ENCODE results near the gene ATR.

The ATR gene

DNA sequence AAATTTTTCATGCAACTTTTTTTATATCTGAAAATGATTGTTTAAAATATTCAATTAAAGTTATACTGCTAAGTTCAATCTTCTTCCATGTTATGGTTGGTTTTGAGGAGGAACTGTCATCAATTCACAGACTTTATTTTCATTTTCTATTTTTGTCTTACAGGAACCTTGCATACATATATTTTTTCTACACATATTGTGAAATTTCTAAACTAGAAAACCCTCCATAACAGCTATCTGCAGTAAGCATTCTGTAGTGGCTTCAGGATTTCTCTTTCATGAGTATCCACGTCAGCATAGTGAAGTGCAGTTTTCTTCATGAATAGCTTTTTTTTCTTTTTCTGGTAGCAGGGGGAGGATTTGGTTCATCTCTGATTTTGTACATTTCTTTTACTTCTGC lies 48.2 kb downstream of the ATR start:
- Mint-ChIP-seq H3K27ac (no peak overlapping the region), H3K9me3 (peaks cover 8% of the 10 kb centered on the region), H3K4me3 (no peak overlapping the region), H3K4me1 (no peaks in the 10 kb centered on the region), H3K36me3 (ENCODE audit: low read depth) (peaks cover 48% of the 10 kb centered on the region), H3K27me3 (ENCODE audit: low read depth) (no peaks in the 10 kb centered on the region)
- TF ChIP-seq, protein P1, sequence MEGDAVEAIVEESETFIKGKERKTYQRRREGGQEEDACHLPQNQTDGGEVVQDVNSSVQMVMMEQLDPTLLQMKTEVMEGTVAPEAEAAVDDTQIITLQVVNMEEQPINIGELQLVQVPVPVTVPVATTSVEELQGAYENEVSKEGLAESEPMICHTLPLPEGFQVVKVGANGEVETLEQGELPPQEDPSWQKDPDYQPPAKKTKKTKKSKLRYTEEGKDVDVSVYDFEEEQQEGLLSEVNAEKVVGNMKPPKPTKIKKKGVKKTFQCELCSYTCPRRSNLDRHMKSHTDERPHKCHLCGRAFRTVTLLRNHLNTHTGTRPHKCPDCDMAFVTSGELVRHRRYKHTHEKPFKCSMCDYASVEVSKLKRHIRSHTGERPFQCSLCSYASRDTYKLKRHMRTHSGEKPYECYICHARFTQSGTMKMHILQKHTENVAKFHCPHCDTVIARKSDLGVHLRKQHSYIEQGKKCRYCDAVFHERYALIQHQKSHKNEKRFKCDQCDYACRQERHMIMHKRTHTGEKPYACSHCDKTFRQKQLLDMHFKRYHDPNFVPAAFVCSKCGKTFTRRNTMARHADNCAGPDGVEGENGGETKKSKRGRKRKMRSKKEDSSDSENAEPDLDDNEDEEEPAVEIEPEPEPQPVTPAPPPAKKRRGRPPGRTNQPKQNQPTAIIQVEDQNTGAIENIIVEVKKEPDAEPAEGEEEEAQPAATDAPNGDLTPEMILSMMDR (IDR thresholded peaks at IDR 0.05; ENCODE audit: unreplicated experiment in 3 of 3), result no peak

DNA sequence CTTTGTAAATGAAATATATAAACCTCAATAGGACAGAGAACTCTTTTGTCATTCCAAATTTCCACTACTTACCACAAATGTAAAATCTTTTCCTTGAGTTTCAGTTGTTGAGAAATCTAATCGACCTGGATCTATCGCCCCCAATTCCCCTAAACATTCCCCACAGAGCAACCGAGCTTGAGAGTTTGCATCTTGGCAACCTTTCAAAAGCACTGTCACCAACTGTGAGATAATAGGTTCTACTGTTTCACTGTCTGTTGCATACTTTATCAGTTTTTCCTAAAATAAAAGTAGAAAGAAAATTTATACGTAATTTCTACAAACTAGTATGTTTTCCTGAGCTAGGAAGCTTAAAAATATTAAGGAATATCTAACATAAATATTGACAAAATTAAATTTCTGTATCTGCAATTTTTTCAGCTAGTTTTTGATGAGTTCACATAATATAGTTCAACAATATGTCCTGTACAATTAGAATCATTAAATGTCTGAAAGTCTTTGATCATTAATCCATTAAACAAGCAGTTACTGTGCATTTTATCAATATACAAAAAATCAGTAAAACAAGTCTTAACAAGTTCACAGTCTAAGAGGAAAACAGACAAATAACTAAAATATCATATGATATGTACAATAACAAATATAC lies 54.5 kb downstream of the ATR start:
- no peak overlapping the region for H3K4me3 Mint-ChIP-seq
- no peaks in the 10 kb centered on the region for H3K4me1 Mint-ChIP-seq
- peaks cover 32% of the 10 kb centered on the region for H3K36me3 Mint-ChIP-seq (ENCODE audit: low read depth)
- H3K9me3 Mint-ChIP-seq, result peaks cover 4% of the 10 kb centered on the region
- TF ChIP-seq, protein P1 (IDR thresholded peaks at IDR 0.05; ENCODE audit: unreplicated experiment in 3 of 3), result no peak
- H3K27me3 Mint-ChIP-seq (ENCODE audit: low read depth), result no peaks in the 10 kb centered on the region
- H3K27ac Mint-ChIP-seq, result no peak overlapping the region

DNA sequence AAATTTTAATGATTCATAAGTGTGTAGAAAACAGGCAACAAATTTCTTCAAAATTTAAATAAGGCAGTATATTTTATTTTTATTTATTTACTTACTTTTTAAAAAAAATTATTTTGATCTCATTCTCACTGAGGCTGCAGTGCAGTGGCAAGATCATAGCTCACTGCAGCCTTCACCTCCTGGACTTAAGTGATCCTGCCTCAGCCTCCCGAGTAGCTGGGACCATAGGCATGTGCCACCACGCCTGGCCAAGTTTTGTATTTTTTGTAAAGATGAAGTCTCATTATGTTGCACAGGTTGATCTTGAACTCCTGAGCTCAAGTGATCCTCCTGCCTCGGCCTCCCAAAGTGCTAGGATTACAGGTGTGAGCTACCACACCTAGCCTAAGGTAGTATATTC lies 69.5 kb downstream of the ATR start:
- Mint-ChIP-seq H3K36me3 (ENCODE audit: low read depth) (peaks cover 34% of the 10 kb centered on the region), H3K27me3 (ENCODE audit: low read depth) (no peaks in the 10 kb centered on the region), H3K4me3 (no peak overlapping the region), H3K4me1 (no peaks in the 10 kb centered on the region), H3K27ac (no peak overlapping the region), H3K9me3 (no peaks in the 10 kb centered on the region)
- TF ChIP-seq, protein P1 (IDR thresholded peaks at IDR 0.05; ENCODE audit: unreplicated experiment in 3 of 3), result no peak

DNA sequence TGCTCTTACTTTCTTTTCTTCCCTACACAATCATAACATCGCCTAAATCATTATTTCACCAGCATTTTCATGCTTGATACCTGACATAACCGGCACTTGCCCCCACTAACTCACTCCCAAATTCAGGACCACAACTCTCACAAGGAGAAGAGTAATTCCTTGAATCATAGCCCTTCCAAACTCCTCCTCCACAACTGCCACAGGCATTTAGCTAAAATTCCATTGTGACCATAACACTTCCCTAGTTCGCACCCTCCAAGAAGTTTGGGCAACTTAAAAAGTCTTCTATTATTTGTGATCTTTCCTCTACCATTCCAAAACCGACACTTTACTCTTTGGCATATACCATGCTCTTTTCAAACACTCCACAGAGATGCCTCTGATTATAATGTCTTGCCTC lies 71.3 kb downstream of the ATR start:
- Mint-ChIP-seq H3K27ac (no peak overlapping the region), H3K4me3 (no peak overlapping the region), H3K9me3 (no peaks in the 10 kb centered on the region), H3K36me3 (ENCODE audit: low read depth) (peaks cover 33% of the 10 kb centered on the region), H3K27me3 (ENCODE audit: low read depth) (no peaks in the 10 kb centered on the region), H3K4me1 (no peaks in the 10 kb centered on the region)
- TF ChIP-seq, protein P1 (IDR thresholded peaks at IDR 0.05; ENCODE audit: unreplicated experiment in 3 of 3), result no peak

DNA sequence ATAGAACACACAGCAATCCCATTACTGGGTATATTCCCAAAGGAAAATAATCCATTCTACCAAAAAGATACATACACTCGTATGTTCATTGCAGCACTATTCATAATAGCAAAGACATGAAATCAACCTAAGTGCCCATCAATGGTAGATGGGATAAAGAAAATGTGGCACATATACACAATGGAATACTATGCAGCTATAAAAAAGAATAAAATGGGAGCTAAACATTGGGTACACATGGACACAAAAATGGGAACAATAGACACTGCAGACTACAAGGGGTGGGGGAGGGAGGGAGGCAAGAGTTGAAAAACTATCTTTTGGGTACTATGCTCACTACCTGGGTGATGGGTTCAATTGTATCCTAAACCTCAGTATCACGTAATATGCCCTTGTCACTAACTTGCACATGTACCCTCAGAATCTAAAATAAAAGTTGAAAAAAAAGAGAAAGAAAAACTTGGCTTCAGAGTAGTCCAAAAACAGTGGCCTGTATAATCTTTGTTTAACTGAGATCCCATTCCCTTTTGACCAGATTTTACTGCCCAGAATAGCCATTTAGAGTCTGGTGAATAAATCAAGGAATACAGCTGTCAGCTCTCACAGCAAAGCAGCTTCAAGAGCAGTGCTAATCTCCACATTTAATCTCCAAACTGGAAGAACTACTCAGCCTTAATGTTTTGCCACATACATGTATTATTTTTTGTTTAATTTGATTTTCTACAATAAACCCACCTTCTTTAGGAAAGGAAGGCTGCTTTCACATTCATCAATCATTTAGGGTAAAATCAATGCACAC lies 76.1 kb downstream of the ATR start:
- no peak overlapping the region for H3K4me3 Mint-ChIP-seq
- no peaks in the 10 kb centered on the region for H3K27me3 Mint-ChIP-seq (ENCODE audit: low read depth)
- peaks cover 11% of the 10 kb centered on the region for H3K4me1 Mint-ChIP-seq
- TF ChIP-seq, protein P1 (IDR thresholded peaks at IDR 0.05; ENCODE audit: unreplicated experiment in 3 of 3), result no peak
- peaks cover 37% of the 10 kb centered on the region for H3K36me3 Mint-ChIP-seq (ENCODE audit: low read depth)
- H3K9me3 Mint-ChIP-seq, result no peaks in the 10 kb centered on the region
- H3K27ac Mint-ChIP-seq, result no peak overlapping the region
